Posterior cingulate gyrus (tissue), 11 donors: ENCODE measurements around the gene C1orf159.
"Not testable (repeated sequence)": the region's sequence is repeated elsewhere in the genome, so short reads cannot be mapped to it uniquely, and the experiment has no call there.

Source experiments
- DNase-seq, 10 donors: peaks; one replicate each; pipeline versions ENCODE4 v3.0.0 to v3.0.0-alpha.2; 2020 to 2021; ENCODE audit warnings: mixed read lengths in 3 of 10
- intact Hi-C: fragments of 100-400 bp; cut with DNase I; formaldehyde crosslinking; loops from one replicate; pipeline ENCODE4 v1.15.1; 2023

C1orf159 gene

GRCh38 chr1:1085911-1086841 is 29.7 kb downstream of the C1orf159 start:
- intact Hi-C loops = no loop called here
- DNase-seq = peak in 5 of 10 donors; percentile 8 to 74 (median 62)

- intact Hi-C loops = no loop called here
- DNase-seq = peak in 5 of 10 donors; percentile 9 to 75 (median 47)
These were observed 30.6 kb downstream of the C1orf159 start for GRCh38 chr1:1085171-1085841.

- intact Hi-C loops = no loop called here
- peak in 5 of 10 donors; percentile 7 to 78 (median 57) for DNase-seq
These were observed 31.3 kb downstream of the C1orf159 start for GRCh38 chr1:1084372-1085170.

- peak in 5 of 10 donors; percentile 5 to 80 (median 49) for DNase-seq
- intact Hi-C loops = no loop called here
These were observed 32.2 kb downstream of the C1orf159 start for GRCh38 chr1:1083416-1084371.

GRCh38 chr1:1082776-1083415 is 33.0 kb downstream of the C1orf159 start:
- peak in 6 of 10 donors; percentile 6 to 81 (median 48) for DNase-seq
- intact Hi-C loops = no loop called here

GRCh38 chr1:1082239-1082775 is 33.6 kb downstream of the C1orf159 start:
- intact Hi-C loops = no loop called here

GRCh38 chr1:1081311-1082238 is 34.3 kb downstream of the C1orf159 start:
- DNase-seq = peak in 6 of 10 donors; percentile 5 to 74 (median 42)
- intact Hi-C loops = no loop called here

More at GRCh38 chr1:1082239-1082775, 33.6 kb downstream of the C1orf159 start:
- peak in 5 of 10 donors; percentile 6 to 82 (median 55) for DNase-seq

GRCh38 chr1:1080951-1081310 is 35.0 kb downstream of the C1orf159 start:
- intact Hi-C loops = no loop called here
- peak in 3 of 10 donors; percentile 27 to 72 (median 63) for DNase-seq

GRCh38 chr1:1080122-1080757 is 35.6 kb downstream of the C1orf159 start:
- DNase-seq = peak in 8 of 10 donors; percentile 27 to 92 (median 48)
- intact Hi-C loops = no loop called here

GRCh38 chr1:1079408-1080121 is 36.3 kb downstream of the C1orf159 start:
- DNase-seq = peak in 7 of 10 donors; percentile 10 to 78 (median 23)
- intact Hi-C loops = no loop called here

GRCh38 chr1:1077396-1077795 is 38.5 kb downstream of the C1orf159 start:
- peak in 2 of 10 donors; percentile 5 to 68 for DNase-seq
- intact Hi-C loops = not testable (repeated sequence)

- peak in 4 of 10 donors; percentile 5 to 86 (median 68) for DNase-seq
- intact Hi-C loops = no loop called here
These were observed 40.5 kb downstream of the C1orf159 start for GRCh38 chr1:1075148-1075935.

- intact Hi-C loops = no loop called here
- DNase-seq = peak in 3 of 10 donors; percentile 61 to 75 (median 73)
These were observed 41.2 kb downstream of the C1orf159 start for GRCh38 chr1:1074631-1075147.

- intact Hi-C loops = no loop called here
- DNase-seq = peak in 1 of 10 donors; percentile 85
These were observed 41.9 kb downstream of the C1orf159 start, which contains the start of gene RNF223 for GRCh38 chr1:1073743-1074587. TSS of gene RNF223 (minus strand) at chr1:1074306. CDS start at chr1:1072566, 1,740 bp downstream.
